K562 (cell line): Measurements from ENCODE around the gene SUMF1.

Experiments
- ATF3 ChIP-seq, 2 experiments: fragments of 450-650 bp in 1 of 2; sonication (generic) in 1 of 2; formaldehyde crosslinking in 1 of 2; IDR thresholded peaks in 1 of 2; conservative IDR thresholded peaks in 1 of 2; 2 replicates each; pipeline versions ENCODE4 v1.6.1 to v1.8.1; 2016 to 2023; ENCODE audit warnings: mild to moderate bottlenecking in 2 of 2, moderate library complexity in 2 of 2, inconsistent platforms in 1 of 2, missing genetic modification reagents in 1 of 2
- CTCF ChIP-seq, 3 experiments: IDR thresholded peaks in 2 of 3; conservative IDR thresholded peaks in 1 of 3; 2 replicates each; pipeline ENCODE4 v1.5.1; 2011 to 2012; ENCODE audit warnings: low read length in 3 of 3, mild to moderate bottlenecking in 3 of 3, control low read depth in 2 of 3, improper control_type of control experiment in 1 of 3, inconsistent platforms in 1 of 3, low read depth in 1 of 3, mixed read lengths in 1 of 3, moderate library complexity in 1 of 3; ENCODE audit not compliant: insufficient read depth in 2 of 3
- GATA2 ChIP-seq: sonication (generic); formaldehyde crosslinking; IDR thresholded peaks from 2 replicates; pipeline ENCODE4 v1.4.0; 2020; ENCODE audit warnings: mild to moderate bottlenecking, missing genetic modification reagents
- MAX ChIP-seq: sonication (generic); formaldehyde crosslinking; IDR thresholded peaks from 2 replicates; pipeline ENCODE4 v1.9.0; 2022; ENCODE audit warnings: mild to moderate bottlenecking, missing genetic modification reagents
- NRF1 ChIP-seq, 2 experiments: fragments of 450-650 bp; IDR thresholded peaks in 1 of 2; conservative IDR thresholded peaks in 1 of 2; 2 replicates each; pipeline ENCODE4 v1.6.1; 2014; ENCODE audit warnings: mild to moderate bottlenecking in 2 of 2
- RAD21 ChIP-seq, 2 experiments: fragments of 250-450 bp in 1 of 2; fragments of 450-650 bp in 1 of 2; sonication (Bioruptor Pico) in 1 of 2; formaldehyde crosslinking in 1 of 2; IDR thresholded peaks in 1 of 2; conservative IDR thresholded peaks in 1 of 2; 2 replicates each; pipeline versions ENCODE4 v1.4.0 to v1.8.0; 2020 to 2022; ENCODE audit warnings: mild to moderate bottlenecking in 2 of 2, moderate library complexity in 1 of 2
- STAT6 ChIP-seq: sonication (generic); formaldehyde crosslinking; IDR thresholded peaks from 2 replicates; pipeline ENCODE4 v1.8.1; 2023; ENCODE audit warnings: mild to moderate bottlenecking, missing genetic modification reagents

- no peak for TF ChIP-seq CTCF (IDR thresholded peaks at IDR 0.05 in 2 of 3, conservative IDR thresholded peaks at IDR 0.05 in 1 of 3; ENCODE audit: insufficient read depth in 2 of 3, low read depth in 1 of 3, low read length in 3 of 3)
- TF ChIP-seq GATA2 (CRISPR knock-in tag): no peak
- no peak for TF ChIP-seq RAD21 (CRISPR knock-in tag; conservative IDR thresholded peaks at IDR 0.05 in 1 of 2, IDR thresholded peaks at IDR 0.05 in 1 of 2)
- TF ChIP-seq MAX: no peak
- TF ChIP-seq STAT6 (CRISPR knock-in tag): no peak
- TF ChIP-seq ATF3 (IDR thresholded peaks at IDR 0.05): no peak
- TF ChIP-seq ATF3 (CRISPR knock-in tag; conservative IDR thresholded peaks at IDR 0.05): no peak
- TF ChIP-seq NRF1 (conservative IDR thresholded peaks at IDR 0.05 in 1 of 2, IDR thresholded peaks at IDR 0.05 in 1 of 2): no peak
These were observed 8.1 kb downstream of the SUMF1 start for GRCh38 chr3:4458961-4459360.
